Astrocyte of the cerebellum (primary cell): ENCODE measurements around the gene EPN1.

ENCODE experiments used
- DNase-seq: peaks from one replicate; pipeline ENCODE4 v3.0.0-alpha.2; 2011; ENCODE audit warnings: low read depth
- H3K4me3 ChIP-seq: 2 replicates; pipeline ENCODE4 v1.5.1; 2011; ENCODE audit warnings: mild to moderate bottlenecking, low read depth, low read length, moderate library complexity
- CTCF ChIP-seq: IDR thresholded peaks from 2 replicates; pipeline ENCODE4 v1.5.1; 2012; ENCODE audit warnings: low read length, low read depth, moderate library complexity, mild to moderate bottlenecking; ENCODE audit errors: missing control alignments
- in situ Hi-C: cut with HindIII; loops from 2 replicates; pipeline ENCODE4 v1.10.0; 2017; ENCODE audit warnings: low sequenced_read_pairs

EPN1 gene

GRCh38 chr19:55677572-55678028 is 2.6 kb downstream of the EPN1 start:
- TF ChIP-seq CTCF, result no peak
- no peak for DNase-seq
- no peak overlapping the region for H3K4me3 ChIP-seq
- in situ Hi-C loops, result no loop called here

- in situ Hi-C loops, result no loop called here
- no peak for TF ChIP-seq CTCF
- no peak for DNase-seq
- no peak overlapping the region for H3K4me3 ChIP-seq
Observed at GRCh38 chr19:55678121-55678671, 3.2 kb downstream of the EPN1 start.

- in situ Hi-C loops, result no loop called here
- H3K4me3 ChIP-seq, result no peak overlapping the region
- no peak for TF ChIP-seq CTCF
- DNase-seq, result no peak
Observed at GRCh38 chr19:55679343-55680257, 4.6 kb downstream of the EPN1 start.

DNA sequence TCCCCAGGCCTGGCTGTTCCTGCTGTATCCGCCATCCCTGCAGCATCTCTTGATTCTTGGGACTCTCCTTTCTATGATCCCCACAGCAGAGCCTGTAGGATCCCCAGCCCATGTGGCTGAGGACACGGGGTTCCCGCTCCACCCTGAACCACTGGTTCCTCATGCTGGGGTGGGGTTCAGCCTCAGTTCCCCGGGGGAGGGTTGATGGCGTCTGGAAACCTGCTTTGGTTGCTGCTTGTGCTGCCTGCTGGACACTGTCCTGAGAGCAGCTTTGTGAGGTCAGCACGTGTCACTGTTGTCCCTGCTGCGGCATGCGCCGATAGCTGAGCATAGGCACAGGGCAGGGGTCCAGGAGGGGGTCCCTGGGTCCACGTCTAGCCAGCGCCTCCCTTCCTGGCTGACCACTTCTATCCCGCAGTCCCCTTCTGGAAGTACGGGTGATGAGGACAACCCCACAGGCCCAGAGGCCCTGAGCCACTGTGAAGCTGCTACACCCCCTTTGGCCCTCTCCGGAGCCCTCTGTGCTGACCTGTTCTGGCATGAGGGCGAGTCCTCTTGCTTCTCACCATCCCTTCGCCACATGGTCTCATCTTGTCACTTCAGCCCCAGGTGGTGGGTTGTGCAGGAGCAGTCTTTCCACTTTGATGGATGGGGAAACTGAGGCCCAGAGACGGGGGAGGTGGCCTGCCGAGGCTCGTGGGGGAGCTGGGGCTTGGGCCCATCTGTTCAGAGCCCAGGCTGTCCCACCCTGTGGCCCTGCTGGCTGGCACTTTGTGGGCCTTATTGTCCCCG is 5.5 kb downstream of the EPN1 start:
- no peak for DNase-seq
- in situ Hi-C loops, result no loop called here
- TF ChIP-seq CTCF, result no peak
- H3K4me3 ChIP-seq, result no peak overlapping the region

GRCh38 chr19:55681131-55682092 is 6.4 kb downstream of the EPN1 start:
- no peak for TF ChIP-seq CTCF
- H3K4me3 ChIP-seq, result no peak overlapping the region
- no peak for DNase-seq
- in situ Hi-C loops, result no loop called here
